Measurements from ENCODE around the gene GFOD2.

GFOD2 gene

GRCh38 chr16:67628216-67628615 is 90.9 kb downstream of the GFOD2 start:
- DNase-seq = no peak

All from NCI-H1436 treated with DMSO at 0.1 percent for 48 hours (cell line).